ENCODE measurements around the gene ILDR1. TPM values are rescaled to one million over a fixed set of nuclear protein-coding genes. Genes with fewer than 3 reads are reported as not detected.

Gene ILDR1
- total RNA-seq, 1 experiment from 2014 or later = not detected

GRCh38 chr3:122019493-122019892 is 2.6 kb downstream of the ILDR1 start:
- no peak for DNase-seq (ENCODE audit: low spot score)

- no peak for DNase-seq (ENCODE audit: low spot score)
Measured at GRCh38 chr3:122014741-122015140, 7.3 kb downstream of the ILDR1 start.

DNA sequence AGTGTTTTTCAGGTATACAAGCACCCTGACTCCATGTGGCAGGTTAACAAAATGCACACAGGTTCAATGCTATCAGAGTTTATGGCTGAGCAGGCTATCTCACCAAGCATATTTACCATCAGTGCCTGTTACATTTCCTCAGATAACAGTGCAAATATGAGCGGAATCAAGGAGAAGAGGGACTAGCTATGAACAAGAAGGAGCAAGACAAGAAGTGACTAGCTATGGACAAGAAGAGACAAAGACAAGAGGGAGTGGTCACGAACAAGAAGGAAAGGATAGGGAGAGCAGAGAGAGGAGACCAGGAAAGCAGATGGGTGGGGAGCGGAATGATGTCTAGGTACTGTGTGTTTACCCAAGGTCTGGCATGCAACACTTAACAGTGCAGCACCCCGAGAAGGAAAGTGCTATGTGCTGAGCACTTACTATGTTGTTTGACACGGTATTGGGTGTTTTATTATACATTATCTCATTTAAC is 8.6 kb downstream of the ILDR1 start:
- no peak for DNase-seq (ENCODE audit: low spot score)

DNA sequence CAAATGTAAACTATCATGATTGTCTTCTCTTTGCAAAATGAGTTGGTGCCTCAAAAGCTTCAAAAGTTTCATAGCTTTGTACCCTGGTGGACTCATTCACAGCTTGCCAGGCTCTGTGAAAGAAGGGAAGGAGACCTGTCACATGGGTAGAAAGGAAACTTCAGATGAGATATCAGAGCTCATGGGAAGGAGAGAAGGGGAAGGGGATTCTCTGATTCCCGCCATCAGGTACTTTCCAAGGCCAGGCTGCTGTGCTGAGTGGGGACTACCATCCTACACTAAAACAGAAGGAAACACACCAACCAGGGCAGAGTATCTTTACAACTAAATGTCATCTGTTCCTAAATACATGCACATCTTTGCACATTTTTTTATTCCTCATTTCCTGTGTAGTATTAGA is 9.2 kb downstream of the ILDR1 start:
- no peak for DNase-seq (ENCODE audit: low spot score)

DNA sequence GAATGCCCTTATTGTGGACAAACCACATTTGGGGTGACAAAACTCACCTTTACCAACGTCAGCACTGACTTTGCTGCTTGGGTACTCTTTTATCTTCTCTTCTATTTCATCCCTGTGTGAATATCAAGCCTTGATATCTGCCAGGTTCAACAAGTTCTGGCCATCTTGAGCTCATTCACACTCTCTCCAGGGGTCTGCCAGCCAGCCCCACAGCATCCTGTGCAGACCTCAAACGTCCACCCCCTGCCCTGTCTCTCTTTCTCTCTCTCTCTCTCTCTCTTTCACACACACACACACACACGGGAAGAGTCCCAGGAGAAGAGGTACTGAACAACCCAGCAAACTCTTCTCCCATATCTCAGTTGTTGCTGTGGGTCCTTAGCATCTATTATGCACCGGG is 10.7 kb downstream of the ILDR1 start:
- DNase-seq (ENCODE audit: low spot score) = no peak

DNA sequence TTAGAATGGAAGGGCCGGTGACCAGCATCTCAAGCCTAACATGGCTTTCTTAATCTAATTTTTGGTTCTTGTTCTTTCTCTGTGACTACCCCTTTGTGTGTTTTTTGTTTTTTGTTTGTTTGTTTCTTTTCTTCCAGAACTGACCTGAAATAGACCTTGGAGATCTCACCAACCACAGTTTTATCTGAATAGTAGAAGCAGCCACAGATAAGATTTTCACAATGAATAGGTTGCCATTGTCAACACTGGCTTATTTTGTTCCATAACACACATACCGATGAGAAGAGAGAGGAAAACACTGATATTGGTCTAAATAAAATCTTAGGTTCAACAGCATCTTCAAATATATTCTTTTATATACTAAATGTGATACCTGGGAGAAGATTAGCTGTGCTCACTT is 11.5 kb downstream of the ILDR1 start:
- no peak for DNase-seq (ENCODE audit: low spot score)

GRCh38 chr3:122008166-122008565 is 13.9 kb downstream of the ILDR1 start:
- DNase-seq (ENCODE audit: low spot score) = no peak

- no peak for DNase-seq (ENCODE audit: low spot score)
Measured at GRCh38 chr3:122006267-122006666, 15.8 kb downstream of the ILDR1 start.

DNA sequence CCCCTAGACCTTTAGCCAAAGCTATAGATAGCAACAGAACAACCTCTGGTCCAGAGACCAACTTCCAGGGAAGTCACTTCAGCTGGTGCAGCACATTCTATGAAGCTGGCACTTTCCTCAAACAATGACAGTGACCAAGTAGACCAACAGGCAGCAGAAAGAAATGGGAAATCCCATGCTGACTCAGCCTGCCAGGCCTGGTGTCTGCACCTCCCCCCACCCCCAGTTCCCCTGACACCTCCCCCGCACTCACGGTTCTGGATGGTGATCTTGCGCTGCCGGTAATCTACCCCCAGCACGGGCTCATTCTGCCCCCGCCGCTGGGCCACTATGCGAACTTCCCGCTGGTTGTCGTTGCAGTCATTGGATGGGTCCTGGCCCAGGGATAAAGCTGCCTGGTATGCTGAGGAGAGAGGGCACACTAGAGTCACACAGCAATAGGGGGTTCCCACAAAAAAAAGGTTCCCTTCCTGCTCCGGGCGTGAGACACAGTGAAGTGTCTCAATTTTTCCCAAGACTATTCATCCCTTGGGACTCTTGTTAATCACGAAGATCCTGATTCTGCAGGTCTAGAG is 17.0 kb downstream of the ILDR1 start:
- DNase-seq (ENCODE audit: low spot score) = no peak

- peak; percentile 54 for DNase-seq (ENCODE audit: low spot score)
Measured at GRCh38 chr3:122004107-122004506, 17.9 kb downstream of the ILDR1 start.

DNA sequence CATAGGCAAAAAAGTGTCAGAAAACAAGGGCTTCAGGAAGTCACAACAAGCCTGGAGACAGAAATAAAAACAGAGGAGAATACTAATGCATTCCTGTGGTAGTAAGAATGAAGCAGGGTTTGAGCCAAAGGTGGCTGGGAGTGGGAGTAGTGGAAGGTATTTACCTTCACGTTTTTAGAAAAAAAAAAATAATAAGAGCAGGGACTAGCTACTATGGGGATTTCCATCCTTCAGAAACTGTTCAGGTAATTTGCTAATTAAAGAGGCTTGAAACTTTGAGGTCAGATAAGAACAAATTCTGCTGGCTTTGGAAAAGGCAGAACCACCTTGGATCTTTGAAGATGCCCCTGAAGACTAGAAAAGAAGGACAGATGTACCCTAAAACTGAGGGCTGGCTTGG is 18.4 kb downstream of the ILDR1 start:
- no peak for DNase-seq (ENCODE audit: low spot score)

GRCh38 chr3:122003112-122003511 is 18.9 kb downstream of the ILDR1 start:
- DNase-seq (ENCODE audit: low spot score) = no peak

GRCh38 chr3:122002611-122003010 is 19.4 kb downstream of the ILDR1 start:
- DNase-seq (ENCODE audit: low spot score) = no peak

DNA sequence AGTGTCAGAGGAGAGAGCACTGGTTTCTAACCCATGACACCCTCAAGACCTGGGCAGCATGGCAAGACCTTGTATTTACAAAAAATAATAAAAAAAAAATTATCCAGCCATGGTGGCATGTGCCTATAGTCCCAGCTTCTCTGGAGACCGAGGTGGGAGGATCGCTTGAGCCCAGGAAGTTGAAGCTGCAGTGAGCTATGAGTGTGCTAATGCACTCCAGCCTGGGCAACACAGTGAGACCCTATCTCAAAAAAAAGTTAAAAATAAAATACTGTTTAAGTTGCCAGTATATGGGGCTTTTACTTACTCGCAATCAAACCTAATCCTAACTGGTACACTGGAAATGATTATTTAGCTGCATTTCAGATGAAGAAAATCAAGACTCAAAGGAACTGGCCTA is 20.2 kb downstream of the ILDR1 start:
- DNase-seq (ENCODE audit: low spot score) = no peak

DNA sequence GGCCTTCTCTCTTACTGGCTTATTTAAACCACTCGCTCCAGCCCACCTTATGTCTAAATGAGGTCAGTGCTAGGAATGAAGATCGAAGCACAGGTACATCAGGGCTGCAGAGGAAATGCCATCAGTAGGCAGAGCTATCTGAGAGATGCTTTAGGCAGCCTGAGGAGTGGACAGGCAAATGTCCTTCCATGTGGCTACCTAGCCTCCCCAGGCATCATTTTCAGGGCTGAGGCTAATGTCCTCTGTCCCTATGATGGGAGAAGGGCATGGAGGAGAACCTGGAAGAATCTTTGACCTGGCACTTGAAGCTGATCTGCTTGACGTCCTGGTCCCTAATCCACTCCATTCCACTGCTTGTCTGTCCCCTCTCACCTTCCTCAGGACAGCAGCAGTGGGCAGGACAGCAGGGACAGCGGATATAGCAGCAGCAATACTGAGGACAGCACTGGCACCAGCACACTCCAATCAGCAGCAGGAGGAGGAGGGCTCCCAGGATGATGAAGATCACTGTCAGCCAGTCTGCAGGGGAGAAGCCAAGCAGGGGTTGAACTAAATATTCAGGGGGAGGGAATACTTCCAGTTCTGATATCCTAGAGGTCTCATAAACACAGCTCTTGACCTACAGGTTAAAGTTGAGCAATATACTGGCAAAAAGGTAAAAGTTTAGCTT is 21.0 kb downstream of the ILDR1 start:
- no peak for DNase-seq (ENCODE audit: low spot score)

DNA sequence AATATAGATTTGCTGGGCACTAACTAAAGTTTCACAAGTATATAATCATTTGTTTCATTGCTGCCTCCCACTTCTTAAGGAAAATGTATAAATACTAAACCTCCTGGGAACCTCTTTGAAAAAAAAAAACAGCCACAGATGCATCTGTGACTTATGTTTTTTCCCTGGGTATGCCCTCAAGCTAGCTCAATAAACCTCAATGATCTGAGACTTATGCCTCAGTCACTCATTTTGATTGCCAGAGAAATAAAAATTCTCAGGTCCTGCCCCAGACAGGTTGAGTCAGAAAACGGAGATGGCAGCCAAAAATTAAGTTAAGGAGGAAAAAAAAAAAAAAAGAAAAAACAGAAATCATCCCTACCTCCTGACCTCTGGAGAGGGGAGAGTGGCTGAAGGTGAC is 22.1 kb downstream of the ILDR1 start:
- DNase-seq (ENCODE audit: low spot score) = no peak

DNA sequence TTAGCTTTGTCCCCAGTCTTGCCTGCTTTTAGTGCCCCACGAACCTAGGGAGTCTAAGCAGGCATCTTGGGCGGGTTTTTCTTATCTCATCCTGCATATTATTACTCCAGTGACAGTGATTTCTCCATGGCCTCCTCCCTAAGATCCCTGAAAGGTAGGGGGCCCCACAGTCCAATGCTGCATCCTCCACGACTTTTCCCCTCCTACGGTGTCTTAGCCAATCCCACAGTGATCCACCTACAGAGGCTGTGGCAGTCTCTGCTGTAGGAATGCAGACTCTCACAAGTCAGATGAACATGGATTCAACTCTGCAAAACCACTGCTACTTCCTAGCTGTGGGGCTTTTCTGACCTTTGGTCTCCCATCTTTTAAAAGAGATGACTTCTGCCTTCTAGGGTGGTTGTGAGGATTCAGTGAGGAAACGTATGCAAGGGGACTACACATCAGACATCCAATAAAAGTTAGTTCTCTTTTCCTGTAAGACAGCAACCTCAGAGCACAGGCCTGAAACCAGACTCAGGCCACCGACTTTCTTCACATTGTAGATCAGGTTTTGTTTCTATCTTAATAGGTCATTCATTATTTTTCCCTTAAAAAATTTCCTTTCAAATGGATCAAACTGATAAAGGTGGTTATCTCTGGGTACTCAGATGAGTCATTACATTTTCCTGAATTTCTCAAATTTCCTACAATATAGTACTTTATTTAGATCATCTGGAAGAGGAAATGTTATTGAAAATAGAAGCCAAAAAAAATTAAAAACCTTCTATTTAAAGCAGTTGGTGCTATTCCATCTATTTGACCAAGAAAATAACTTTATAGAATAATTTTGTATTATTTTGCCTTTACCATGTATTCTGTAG is 23.2 kb downstream of the ILDR1 start:
- DNase-seq (ENCODE audit: low spot score) = no peak

DNA sequence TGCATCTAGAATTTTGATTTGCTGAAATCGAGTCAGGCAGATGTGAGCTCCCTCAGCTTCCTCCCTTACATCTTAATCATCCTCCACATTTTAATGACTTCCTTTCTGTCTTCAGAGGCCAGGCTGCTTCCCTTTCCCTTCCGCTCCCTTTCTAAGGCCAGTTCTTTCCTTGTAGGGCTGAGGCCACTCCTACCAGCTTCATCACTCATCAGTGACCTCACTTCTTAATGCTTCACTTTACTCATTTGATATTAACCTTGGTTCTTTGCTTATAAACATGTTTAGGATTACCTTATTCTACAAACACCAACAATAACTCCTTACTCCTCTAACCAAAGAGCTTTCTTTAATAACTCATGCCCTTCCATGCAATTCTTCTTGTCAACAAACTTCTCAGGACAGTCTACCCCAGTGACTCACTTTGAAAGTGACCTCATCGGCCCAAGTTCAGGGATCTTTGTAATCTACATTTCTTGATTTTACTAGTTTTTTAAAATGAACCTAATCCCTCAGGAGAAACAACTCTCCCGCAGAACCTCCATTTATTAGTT is 23.9 kb downstream of the ILDR1 start:
- peak; percentile 68 for DNase-seq (ENCODE audit: low spot score)

DNA sequence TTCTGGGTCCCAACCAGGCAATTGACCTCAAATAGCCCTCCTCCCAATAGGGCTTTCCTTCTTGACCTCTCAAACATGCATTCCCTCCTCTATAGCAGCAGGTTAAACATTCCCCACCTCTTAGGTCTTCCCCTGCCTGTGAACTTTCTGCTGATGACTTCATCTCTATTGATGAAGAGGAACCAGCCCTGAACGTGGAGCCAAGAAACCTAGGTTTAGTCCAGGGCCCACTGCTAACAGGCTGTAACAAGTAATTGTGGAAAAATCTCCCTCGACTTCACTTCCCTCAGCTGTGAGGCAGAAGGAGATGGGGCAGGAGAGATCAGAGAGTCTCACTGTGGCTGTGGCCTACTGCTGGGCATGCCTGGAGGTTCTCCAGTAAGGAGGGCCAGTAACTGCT is 24.7 kb downstream of the ILDR1 start:
- DNase-seq (ENCODE audit: low spot score) = no peak

DNA sequence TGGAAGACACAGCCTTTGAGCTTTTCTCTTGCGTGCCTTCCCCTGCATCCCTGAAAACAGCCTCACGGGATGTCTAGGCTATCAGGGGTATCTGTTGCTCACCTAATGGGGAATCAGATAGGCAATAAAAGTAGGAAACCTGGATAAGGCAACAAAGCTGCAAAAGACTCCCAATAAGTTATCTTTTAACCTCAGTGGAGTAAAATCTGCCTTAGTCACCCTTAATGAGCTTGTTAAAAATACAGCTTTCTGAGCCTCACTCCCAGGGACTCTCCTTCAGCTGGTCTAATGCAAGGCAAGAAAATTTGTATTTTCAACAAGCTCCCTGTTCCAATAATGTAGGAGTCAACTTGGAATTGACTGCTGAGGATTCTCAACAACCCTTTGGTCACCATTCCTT is 25.6 kb downstream of the ILDR1 start:
- DNase-seq (ENCODE audit: low spot score) = no peak

GRCh38 chr3:121995161-121996137 is 26.6 kb downstream of the ILDR1 start:
- peak; percentile 89 for DNase-seq (ENCODE audit: low spot score)

Measured in H4 (cell line).